H1 (cell line): ENCODE data around the gene GMCL1. TPM values are rescaled to one million over a fixed set of nuclear protein-coding genes. Genes with fewer than 3 reads are reported as not detected.

Experiments
- CTCF ChIA-PET: fragments of 300-600 bp; sonication (Branson Sonifier 250); formaldehyde crosslinking; loops from one replicate; lab custom pipeline; 2021; ENCODE audit not compliant: partially characterized antibody; lab: Charles Lee
- POLR2A ChIA-PET: fragments of 300-600 bp; sonication (Branson Sonifier 250); formaldehyde crosslinking; loops from one replicate; lab custom pipeline; 2021; ENCODE audit warnings: inconsistent platforms; ENCODE audit not compliant: partially characterized antibody; lab: Charles Lee
- DNase-seq, 2 experiments: peaks; one replicate each; pipeline versions ENCODE4 v3.0.0 to v3.0.0-alpha.2; 2010 to 2022; ENCODE audit warnings: low spot score in 2 of 2, low read depth in 1 of 2, mixed read lengths in 1 of 2
- FAIRE-seq: peaks from 2 replicates; lab custom pipeline; 2011; peaks lifted over from hg19 to GRCh38; lab: Jason Lieb, UNC
- H2AFZ ChIP-seq: 2 replicates; pipeline ENCODE4 v1.8.1; 2012; ENCODE audit warnings: low read length, inconsistent platforms
- H2AK5ac ChIP-seq: 2 replicates; pipeline ENCODE4 v1.6.1; 2013; ENCODE audit warnings: low read depth, low read length
- H2BK120ac ChIP-seq: replicated peaks from 2 replicates; pipeline ENCODE3; 2013; ENCODE audit warnings: low read depth, low read length, inconsistent platforms
- H2BK12ac ChIP-seq: 2 replicates; pipeline ENCODE4 v1.6.1; 2013; ENCODE audit warnings: low read depth, low read length
- H2BK15ac ChIP-seq: 2 replicates; pipeline ENCODE4 v1.6.1; 2013; ENCODE audit warnings: low read length
- H2BK20ac ChIP-seq: 2 replicates; pipeline ENCODE4 v1.6.1; 2013; ENCODE audit warnings: low read length
- H2BK5ac ChIP-seq: 2 replicates; pipeline ENCODE4 v1.6.1; 2013; ENCODE audit warnings: low read depth, low read length
- H3K14ac ChIP-seq: 2 replicates; pipeline ENCODE4 v1.6.1; 2013; ENCODE audit warnings: inconsistent platforms; ENCODE audit not compliant: insufficient read length
- H3K18ac ChIP-seq: 2 replicates; pipeline ENCODE4 v1.6.1; 2013; ENCODE audit warnings: low read length; ENCODE audit errors: extremely low read depth
- H3K23ac ChIP-seq: 2 replicates; pipeline ENCODE4 v1.6.1; 2013; ENCODE audit warnings: inconsistent platforms; ENCODE audit not compliant: insufficient read length
- H3K23me2 ChIP-seq: 2 replicates; pipeline ENCODE4 v1.6.1; 2013; ENCODE audit warnings: low read depth, low read length
- H3K27ac ChIP-seq: 2 replicates; pipeline ENCODE4 v1.6.1; 2011; ENCODE audit warnings: low read depth, low read length, inconsistent platforms
- H3K27me3 ChIP-seq, 4 experiments: replicated peaks in 1 of 4; 1 replicate in 1 of 4; 2 replicates in 3 of 4; pipeline versions ENCODE4 v1.6.1 to v1.8.1; 2011 to 2013; ENCODE audit warnings: low read length in 3 of 4, mild to moderate bottlenecking in 3 of 4, inconsistent platforms in 2 of 4, mixed read lengths in 2 of 4, moderate library complexity in 1 of 4; ENCODE audit not compliant: control insufficient read depth in 3 of 4, insufficient read depth in 3 of 4; ENCODE audit errors: extremely low read depth in 1 of 4
- H3K36me3 ChIP-seq, 4 experiments: 2 replicates each; pipeline versions ENCODE4 v1.6.1 to v1.8.1; 2011 to 2013; ENCODE audit warnings: mild to moderate bottlenecking in 4 of 4, low read length in 3 of 4, moderate library complexity in 2 of 4, control low read depth in 1 of 4, inconsistent platforms in 1 of 4; ENCODE audit not compliant: insufficient read depth in 4 of 4, control insufficient read depth in 2 of 4
- H3K4ac ChIP-seq: replicated peaks from 2 replicates; pipeline ENCODE3; 2013; ENCODE audit warnings: low read length, low read depth, mixed read lengths, inconsistent platforms; ENCODE audit not compliant: insufficient read length
- H3K4me1 ChIP-seq, 4 experiments: replicated peaks in 1 of 4; 1 replicate in 1 of 4; 2 replicates in 3 of 4; pipeline versions ENCODE4 v1.6.1 to v1.8.1; 2011 to 2013; ENCODE audit warnings: low read length in 3 of 4, inconsistent platforms in 2 of 4, mixed read lengths in 1 of 4; ENCODE audit not compliant: insufficient read depth in 4 of 4, control insufficient read depth in 3 of 4
- H3K4me2 ChIP-seq, 2 experiments: 2 replicates each; pipeline versions ENCODE4 v1.6.1 to v1.8.1; 2011 to 2013; ENCODE audit warnings: low read depth in 2 of 2, low read length in 2 of 2, control low read depth in 1 of 2, inconsistent platforms in 1 of 2, mild to moderate bottlenecking in 1 of 2; ENCODE audit not compliant: insufficient read depth in 1 of 2
- H3K4me3 ChIP-seq, 4 experiments: fragments of 200-600, 300-600 bp in 1 of 4; sonication (generic), shearing (Covaris generic), sonication (Bioruptor Twin) in 1 of 4; 2 replicates each; pipeline versions ENCODE4 v1.5.1 to v1.8.1; 2011 to 2016; ENCODE audit warnings: low read length in 4 of 4, low read depth in 3 of 4, control low read depth in 2 of 4, inconsistent platforms in 2 of 4, mild to moderate bottlenecking in 2 of 4, mixed read lengths in 1 of 4, moderate library complexity in 1 of 4; ENCODE audit not compliant: insufficient read depth in 2 of 4; ENCODE audit errors: extremely low read depth in 1 of 4
- H3K56ac ChIP-seq: replicated peaks from 2 replicates; pipeline ENCODE3; 2013; ENCODE audit warnings: low read depth, mild to moderate bottlenecking, mixed read lengths, low read length, inconsistent platforms; ENCODE audit not compliant: insufficient read length
- H3K79me1 ChIP-seq: 2 replicates; pipeline ENCODE4 v1.6.1; 2013; ENCODE audit warnings: low read depth, low read length, control low read depth
- H3K79me2 ChIP-seq, 2 experiments: 2 replicates each; pipeline versions ENCODE4 v1.6.1 to v1.8.1; 2012 to 2013; ENCODE audit warnings: low read length in 2 of 2, mild to moderate bottlenecking in 2 of 2, inconsistent platforms in 1 of 2; ENCODE audit not compliant: insufficient read depth in 2 of 2, control insufficient read depth in 1 of 2
- H3K9ac ChIP-seq, 4 experiments: replicated peaks in 1 of 4; 1 replicate in 1 of 4; 2 replicates in 3 of 4; pipeline versions ENCODE4 v1.6.1 to v1.8.1; 2011 to 2013; ENCODE audit warnings: low read depth in 3 of 4, low read length in 3 of 4, control low read depth in 2 of 4, mild to moderate bottlenecking in 2 of 4, moderate library complexity in 2 of 4, inconsistent platforms in 1 of 4; ENCODE audit errors: extremely low read depth in 1 of 4
- H3K9me3 ChIP-seq, 2 experiments: 2 replicates each; pipeline versions ENCODE4 v1.6.1 to v1.8.1; 2012 to 2013; ENCODE audit warnings: mild to moderate bottlenecking in 2 of 2, moderate library complexity in 2 of 2, control low read depth in 1 of 2, inconsistent platforms in 1 of 2, low read depth in 1 of 2, low read length in 1 of 2, mixed read lengths in 1 of 2; ENCODE audit not compliant: insufficient read depth in 2 of 2
- H4K20me1 ChIP-seq, 2 experiments: replicated peaks in 1 of 2; 2 replicates each; pipeline versions ENCODE3 to v1.8.1; 2011 to 2013; ENCODE audit warnings: inconsistent platforms in 2 of 2, low read length in 2 of 2, mild to moderate bottlenecking in 1 of 2; ENCODE audit not compliant: insufficient read depth in 2 of 2, control insufficient read depth in 1 of 2
- H4K5ac ChIP-seq: 2 replicates; pipeline ENCODE4 v1.6.1; 2013; ENCODE audit warnings: low read length, low read depth, mixed read lengths, inconsistent platforms; ENCODE audit not compliant: insufficient read length
- H4K8ac ChIP-seq: 2 replicates; pipeline ENCODE4 v1.8.0; 2013; ENCODE audit warnings: mild to moderate bottlenecking, moderate library complexity, low read length, inconsistent platforms; ENCODE audit not compliant: insufficient read depth; ENCODE audit errors: extremely low read depth
- H4K91ac ChIP-seq: replicated peaks from 2 replicates; pipeline ENCODE3; 2013; ENCODE audit warnings: low read length, mixed read lengths, inconsistent platforms; ENCODE audit not compliant: insufficient read length
- SIX5 ChIP-seq: IDR thresholded peaks from 2 replicates; pipeline ENCODE4 v1.6.1; 2011; ENCODE audit warnings: mild to moderate bottlenecking, low read depth, low read length
- WGBS, 2 experiments: shearing (Covaris generic) in 1 of 2; methylation state at CpG; one replicate each; pipeline versions ENCODE4 v1.1.6 to v1.1.7; 2013 to 2015; ENCODE audit warnings: low lambda C conversion rate in 2 of 2, mixed read lengths in 2 of 2, inconsistent platforms in 1 of 2, low coverage in 1 of 2, missing lambda C conversion rate in 1 of 2; ENCODE audit not compliant: insufficient replicate concordance in 2 of 2, insufficient coverage in 1 of 2, insufficient read length in 1 of 2; ENCODE audit errors: extremely low coverage in 1 of 2, missing lambda C conversion rate in 1 of 2; 5-methylcytosine and 5-hydroxymethylcytosine counted together
- polyA plus RNA-seq, 7 experiments: library from polyadenylated mRNA; depleted of rRNA in 3 of 7; stranded (reverse) in 5 of 7; unstranded in 2 of 7; fragments of >200 nt in 5 of 7; fragments of 200-250 nt in 2 of 7; gene quantifications; 1 replicate in 5 of 7; 2 replicates in 1 of 7; 4 replicates in 1 of 7; pipeline versions ENCODE4 v1.2.1 to v1.2.3, GENCODE V29; 2011 to 2013; ENCODE audit warnings: missing spikeins in 2 of 7, mixed read lengths in 2 of 7
- total RNA-seq: library from RNA; stranded (reverse); fragmentation: NEBNext Ultra II Directional; extraction: Animal tissue kit (Norgen Biotek cat#: 25700); gene quantifications from 2 replicates; pipeline ENCODE4 v1.2.1, GENCODE V29; 2021

Gene GMCL1
- total and polyA plus RNA-seq, 2 of the 8 experiments (the other 6 are each of a cell fraction or from before 2014, with no cell fraction given), result 6.5 to 21.9 TPM

DNA sequence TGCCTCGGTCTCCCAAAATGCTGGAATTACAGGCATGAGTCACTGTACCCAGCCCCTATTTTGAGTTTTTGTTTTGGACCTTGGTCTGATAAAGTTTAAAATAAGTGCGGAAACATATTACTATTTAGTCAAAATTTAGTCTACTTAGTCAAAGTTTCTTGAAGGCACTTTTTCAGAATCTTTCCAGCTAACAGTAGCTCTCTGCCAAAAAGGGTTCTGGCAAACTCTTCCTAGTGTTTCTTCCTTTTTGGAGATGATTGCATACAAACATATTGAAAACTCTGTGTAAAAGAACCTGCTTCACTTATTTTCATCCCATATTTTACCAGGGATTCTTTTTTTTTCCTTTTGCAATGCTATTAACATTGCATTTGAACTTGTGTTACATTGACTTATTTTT lies 28.8 kb downstream of the GMCL1 start:
- Histone ChIP-seq H3K4me1 (no peaks in the 10 kb centered on the region), H2BK12ac (no peak overlapping the region), H3K79me1 (no peaks in the 10 kb centered on the region), H4K8ac (no peak overlapping the region), H2BK120ac (no peak overlapping the region), H3K4ac (no peak overlapping the region), H3K79me2 (no peaks in the 10 kb centered on the region), H2AK5ac (no peak overlapping the region), H3K9me3 (no peaks in the 10 kb centered on the region), H3K18ac (no peak overlapping the region), H3K36me3 (peaks cover 0 to 28% (median 0%) of the 10 kb centered on the region in 4 experiments; a peak in 2 of 8 replicates), H3K27ac (no peak overlapping the region), H3K4me3 (no peak overlapping the region), H3K9ac (no peak overlapping the region), H3K56ac (no peak overlapping the region), H2AFZ (no peak overlapping the region), H3K27me3 (no peaks in the 10 kb centered on the region), H3K14ac (no peak overlapping the region), H3K23me2 (no peaks in the 10 kb centered on the region), H2BK20ac (no peak overlapping the region), H4K20me1 (no peaks in the 10 kb centered on the region), H2BK5ac (no peak overlapping the region), H2BK15ac (no peak overlapping the region), H4K91ac (no peak overlapping the region), H3K4me2 (no peak overlapping the region), H3K23ac (no peak overlapping the region), H4K5ac (no peak overlapping the region)
- 86% methylated on average over 2 of the region's 2 CpGs; no CpG with 5 or more reads in 1 of the 2 experiments for WGBS, 2 experiments
- ChIA-PET POLR2A (interaction anchor here (0.7 kb wide), 1 partner anchor 96 kb away, joined by 3 read pairs; no protein-coding TSS in a partner anchor), CTCF (no interaction called here)
- no peak for DNase-seq
- FAIRE-seq, result no peak
- TF ChIP-seq SIX5, result no peak
